K562 (cell line): ENCODE measurements around the gene TRPM2. TPM values are rescaled to one million over a fixed set of nuclear protein-coding genes. Genes with fewer than 3 reads are reported as not detected.
"Not testable (repeated sequence)": the region's sequence is repeated elsewhere in the genome, so short reads cannot be mapped to it uniquely, and the experiment has no call there.

Experiments used
- ATAC-seq: fragments of 200-7000 bp; cut with Tn5 transposase; 3 replicates; pipeline ENCODE4 v1.9.1; 2020; ENCODE audit warnings: moderate library complexity
- BruUV-seq: library from RNA; stranded (reverse); fragments of 400-500 nt; replicated peaks from 2 replicates; lab custom pipeline; 2021; lab: Mats Ljungman, UMichigan
- CTCF ChIA-PET: fragments of 300-600 bp; formaldehyde crosslinking; extraction: SDS; loops from one replicate; lab custom pipeline; 2021; ENCODE audit warnings: low intra/inter-chr PET ratio; lab: Yijun Ruan, JAX
- POLR2A ChIA-PET: fragments of 300-600, 350-650 bp; sonication (Branson Sonifier 250); formaldehyde crosslinking; extraction: SDS; loops from one replicate; lab custom pipeline; 2021; ENCODE audit warnings: antibody characterized with exemption, inconsistent platforms; lab: Yijun Ruan, JAX
- DNase-seq, 4 experiments: peaks; one replicate each; pipeline versions ENCODE4 v3.0.0 to v3.0.0-alpha.2; 2011 to 2018; ENCODE audit warnings: low spot score in 3 of 4, mixed read lengths in 3 of 4; ENCODE audit errors: extremely low read depth in 1 of 4
- FAIRE-seq: peaks from 2 replicates; lab custom pipeline; 2011; peaks lifted over from hg19 to GRCh38; lab: Jason Lieb, UNC
- H2AFZ ChIP-seq: 2 replicates; pipeline ENCODE4 v1.6.0; 2011; ENCODE audit warnings: low read depth, low read length, control low read depth, inconsistent platforms
- H3K27ac ChIP-seq: fragments of 200-600 bp; 3 replicates; pipeline ENCODE4 v1.8.0; 2011; ENCODE audit warnings: low read depth, mild to moderate bottlenecking, control low read depth, inconsistent platforms, low read length, moderate library complexity, mixed read lengths; ENCODE audit errors: extremely low read depth
- H3K27me3 ChIP-seq, 2 experiments: fragments of 300-600 bp in 1 of 2; 2 replicates in 1 of 2; 3 replicates in 1 of 2; pipeline versions ENCODE4 v1.6.0 to v1.8.0; 2011; ENCODE audit warnings: inconsistent platforms in 2 of 2, low read length in 2 of 2, mild to moderate bottlenecking in 1 of 2, mixed read lengths in 1 of 2, moderate library complexity in 1 of 2; ENCODE audit not compliant: control insufficient read depth in 2 of 2, insufficient read depth in 2 of 2
- H3K36me3 ChIP-seq: fragments of 300-600 bp; 3 replicates; pipeline ENCODE4 v1.8.0; 2011; ENCODE audit warnings: mild to moderate bottlenecking, low read length, inconsistent platforms; ENCODE audit not compliant: control insufficient read depth, insufficient read depth
- H3K4me1 ChIP-seq, 2 experiments: fragments of 200-600 bp in 1 of 2; replicated peaks in 1 of 2; 2 replicates in 1 of 2; 3 replicates in 1 of 2; pipeline versions ENCODE4 v1.5.1 to v1.8.0; 2011; ENCODE audit warnings: inconsistent platforms in 2 of 2, low read length in 2 of 2, mild to moderate bottlenecking in 1 of 2, mixed read lengths in 1 of 2, moderate library complexity in 1 of 2; ENCODE audit not compliant: control insufficient read depth in 2 of 2, insufficient read depth in 2 of 2
- H3K4me2 ChIP-seq: 2 replicates; pipeline ENCODE4 v1.6.1; 2011; ENCODE audit warnings: low read length, control low read depth, inconsistent platforms, mixed read lengths; ENCODE audit not compliant: insufficient read depth
- H3K4me3 ChIP-seq: fragments of 200-600 bp; sonication (generic), shearing (Covaris generic); 2 replicates; pipeline ENCODE4 v1.5.1; 2016; ENCODE audit warnings: control low read depth, inconsistent platforms
- H3K79me2 ChIP-seq: fragments of 200-600 bp; 3 replicates; pipeline ENCODE4 v1.8.0; 2011; ENCODE audit warnings: low read length, inconsistent platforms; ENCODE audit not compliant: control insufficient read depth, insufficient read depth
- H3K9ac ChIP-seq, 2 experiments: 2 replicates each; pipeline versions ENCODE4 v1.6.0 to v1.6.1; 2011; ENCODE audit warnings: low read depth in 2 of 2, low read length in 2 of 2, control low read depth in 1 of 2, inconsistent platforms in 1 of 2, mild to moderate bottlenecking in 1 of 2, mixed read lengths in 1 of 2; ENCODE audit not compliant: insufficient read depth in 1 of 2
- H3K9me1 ChIP-seq: one replicate; pipeline ENCODE4 v1.6.0; 2011; ENCODE audit warnings: inconsistent platforms, mild to moderate bottlenecking, low read length, moderate library complexity; ENCODE audit not compliant: control insufficient read depth, insufficient read depth
- H3K9me3 ChIP-seq: replicated peaks from 2 replicates; pipeline ENCODE4 v1.5.1; 2011; ENCODE audit warnings: low read depth, low read length, inconsistent platforms; ENCODE audit not compliant: control insufficient read depth, insufficient read depth
- H4K20me1 ChIP-seq: replicated peaks from 2 replicates; pipeline ENCODE4 v1.6.1; 2011; ENCODE audit warnings: low read length, inconsistent platforms, mixed read lengths; ENCODE audit not compliant: control insufficient read depth, insufficient read depth
- CBFA2T3 ChIP-seq: fragments of 450-650 bp; IDR thresholded peaks from 2 replicates; pipeline ENCODE4 v1.6.1; 2017
- FIP1L1 ChIP-seq: fragments of 200-400 bp; formaldehyde crosslinking; IDR thresholded peaks from 2 replicates; pipeline ENCODE4 v1.6.1; 2018; ENCODE audit warnings: mild to moderate bottlenecking, low read depth, low read length; ENCODE audit not compliant: poor library complexity, severe bottlenecking
- GATAD2B ChIP-seq: fragments of 450-650 bp; IDR thresholded peaks from 2 replicates; pipeline ENCODE4 v1.6.1; 2017; ENCODE audit warnings: mild to moderate bottlenecking, borderline replicate concordance
- PHF20 ChIP-seq: fragments of 450-650 bp; IDR thresholded peaks from 2 replicates; pipeline ENCODE4 v1.6.1; 2018; ENCODE audit not compliant: partially characterized antibody
- TEAD4 ChIP-seq, 2 experiments: sonication (generic) in 1 of 2; formaldehyde crosslinking in 1 of 2; IDR thresholded peaks; 2 replicates each; pipeline versions ENCODE4 v1.6.1 to v1.8.0; 2012 to 2022; ENCODE audit warnings: borderline replicate concordance in 1 of 2, inconsistent platforms in 1 of 2, low read length in 1 of 2, mild to moderate bottlenecking in 1 of 2, missing genetic modification reagents in 1 of 2
- TRIM24 ChIP-seq, 2 experiments: fragments of 450-650 bp; IDR thresholded peaks; 2 replicates each; pipeline ENCODE4 v1.6.1; 2016
- YY1 ChIP-seq, 3 experiments: IDR thresholded peaks; 2 replicates each; pipeline ENCODE4 v1.6.1; 2011; ENCODE audit warnings: low read length in 2 of 3, mild to moderate bottlenecking in 2 of 3, moderate library complexity in 2 of 3, borderline replicate concordance in 1 of 3, control low read depth in 1 of 3, low read depth in 1 of 3; ENCODE audit not compliant: insufficient read depth in 3 of 3, insufficient replicate concordance in 2 of 3, control insufficient read depth in 1 of 3, insufficient read length in 1 of 3; ENCODE audit errors: extremely low read depth in 1 of 3
- ZFP1 ChIP-seq: fragments of 450-650 bp; formaldehyde crosslinking; IDR thresholded peaks from 2 replicates; pipeline ENCODE4 v1.4.0; 2020; ENCODE audit warnings: mild to moderate bottlenecking, mixed read lengths
- ZZZ3 ChIP-seq: fragments of 450-650 bp; IDR thresholded peaks from 2 replicates; pipeline ENCODE4 v1.6.1; 2016; ENCODE audit warnings: antibody characterized with exemption, mild to moderate bottlenecking, moderate library complexity
- WGBS: fragments of 100-300 bp; shearing (Covaris generic); methylation state at CpG from one replicate; pipeline ENCODE4 v1.1.6; 2016; ENCODE audit warnings: low coverage, mixed read lengths; ENCODE audit not compliant: insufficient coverage; ENCODE audit errors: missing lambda C conversion rate; 5-methylcytosine and 5-hydroxymethylcytosine counted together
- in situ Hi-C: fragments of 300-500 bp; cut with MboI; formaldehyde crosslinking; loops from 4 replicates; pipeline ENCODE4 v1.15.0; 2018; ENCODE audit warnings: inconsistent platforms, mixed read lengths
- intact Hi-C: fragments of 100-400 bp; cut with micrococcal nuclease; formaldehyde crosslinking; loops from 2 replicates; pipeline ENCODE4 v1.14.2; 2022
- polyA plus RNA-seq, 8 experiments: library from polyadenylated mRNA; depleted of rRNA in 4 of 8; stranded (reverse) in 5 of 8; unstranded in 3 of 8; fragments of >200 nt; fragmentation: Nextera tagmentation in 2 of 8; fragmentation: Illumina TruSeq in 1 of 8; extraction: Ambion mirVana in 2 of 8; extraction: Trizol in 1 of 8; gene quantifications; 2 replicates each; pipeline versions ENCODE4 v1.2.1 to v1.2.3, GENCODE V29; 2011 to 2014; ENCODE audit warnings: inconsistent platforms in 1 of 8, missing spikeins in 1 of 8
- total RNA-seq, 7 experiments: library from RNA; depleted of rRNA in 6 of 7; stranded (reverse); fragments of >200 nt in 6 of 7; fragmentation: Illumina TruSeq in 2 of 7; extraction: Trizol in 2 of 7; gene quantifications; 2 replicates each; pipeline versions ENCODE4 v1.2.1 to v1.2.3, GENCODE V29; 2011 to 2021; ENCODE audit warnings: low replicate concordance in 1 of 7
- TF ChIP-seq, protein P1 (sequence below): fragments of 250-450 bp; sonication (Bioruptor Pico); IDR thresholded peaks from 2 replicates; pipeline ENCODE4 v1.8.0; 2022; ENCODE audit warnings: inconsistent platforms, mild to moderate bottlenecking, moderate library complexity, borderline replicate concordance

TRPM2 gene
- total and polyA plus RNA-seq, 9 of the 15 experiments (the other 6 are each of a cell fraction or from before 2014, with no cell fraction given), result 0.33 to 2.1 (median 0.98) TPM; not detected in 2

DNA sequence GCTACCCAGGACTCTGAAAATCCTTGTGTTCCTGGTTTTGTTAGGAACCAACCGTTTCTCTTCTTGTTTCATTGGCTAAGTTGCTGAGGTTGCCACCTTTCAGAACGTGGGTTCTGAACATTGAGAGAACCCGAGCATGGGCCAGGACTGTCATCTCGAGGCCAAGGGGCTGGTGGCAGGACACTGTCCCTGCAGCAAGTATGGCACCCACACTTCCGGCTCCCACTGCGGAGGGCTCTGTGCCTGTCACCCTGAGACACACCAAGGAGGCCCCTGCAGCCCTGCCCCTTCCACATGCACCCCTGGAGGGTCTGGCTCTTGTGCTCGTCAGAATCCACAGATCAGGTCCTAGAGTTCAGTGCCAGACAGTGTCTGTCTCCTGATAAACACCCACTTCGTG is 62.8 kb downstream of the TRPM2 start (continued):
- no peak for TF ChIP-seq PHF20

DNA sequence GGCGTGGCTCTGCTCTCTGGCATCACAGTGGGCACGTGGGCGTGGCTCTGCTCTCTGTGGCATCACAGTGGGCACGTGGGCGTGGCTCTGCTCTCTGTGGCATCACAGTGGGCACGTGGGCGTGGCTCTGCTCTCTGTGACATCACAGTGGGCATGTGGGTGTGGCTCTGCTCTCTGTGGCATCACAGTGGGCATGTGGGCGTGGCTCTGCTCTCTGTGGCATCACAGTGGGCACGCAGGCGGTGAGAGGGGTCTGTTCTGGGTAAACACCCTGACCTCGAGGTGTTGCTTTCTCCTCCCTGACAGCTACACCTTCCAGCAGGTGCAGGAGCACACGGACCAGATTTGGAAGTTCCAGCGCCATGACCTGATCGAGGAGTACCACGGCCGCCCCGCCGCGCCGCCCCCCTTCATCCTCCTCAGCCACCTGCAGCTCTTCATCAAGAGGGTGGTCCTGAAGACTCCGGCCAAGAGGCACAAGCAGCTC is 64.2 kb downstream of the TRPM2 start:
- H3K36me3 ChIP-seq, H3K9me3 ChIP-seq, H3K9me1 ChIP-seq, DNase-seq, H3K27ac ChIP-seq, ATAC-seq, H3K4me3 ChIP-seq, intact Hi-C loops, H3K9ac ChIP-seq, BruUV-seq, FAIRE-seq, H3K4me2 ChIP-seq, H2AFZ ChIP-seq, H4K20me1 ChIP-seq, CTCF ChIA-PET, H3K79me2 ChIP-seq, in situ Hi-C loops: not testable (repeated sequence)
- WGBS, result 34% methylated on average over 18 of the region's 21 CpGs
- H3K4me1 ChIP-seq, result peaks cover 0 to 17% of the 10 kb centered on the region in 2 experiments; a peak in 1 of 5 replicates
- POLR2A ChIA-PET, result interaction anchor here (0.7 kb wide), 1 partner anchor 12 kb away, joined by 3 read pairs; no protein-coding TSS in a partner anchor
- peaks cover 6 to 36% of the 10 kb centered on the region in 2 experiments; a peak in 2 of 5 replicates for H3K27me3 ChIP-seq

DNA sequence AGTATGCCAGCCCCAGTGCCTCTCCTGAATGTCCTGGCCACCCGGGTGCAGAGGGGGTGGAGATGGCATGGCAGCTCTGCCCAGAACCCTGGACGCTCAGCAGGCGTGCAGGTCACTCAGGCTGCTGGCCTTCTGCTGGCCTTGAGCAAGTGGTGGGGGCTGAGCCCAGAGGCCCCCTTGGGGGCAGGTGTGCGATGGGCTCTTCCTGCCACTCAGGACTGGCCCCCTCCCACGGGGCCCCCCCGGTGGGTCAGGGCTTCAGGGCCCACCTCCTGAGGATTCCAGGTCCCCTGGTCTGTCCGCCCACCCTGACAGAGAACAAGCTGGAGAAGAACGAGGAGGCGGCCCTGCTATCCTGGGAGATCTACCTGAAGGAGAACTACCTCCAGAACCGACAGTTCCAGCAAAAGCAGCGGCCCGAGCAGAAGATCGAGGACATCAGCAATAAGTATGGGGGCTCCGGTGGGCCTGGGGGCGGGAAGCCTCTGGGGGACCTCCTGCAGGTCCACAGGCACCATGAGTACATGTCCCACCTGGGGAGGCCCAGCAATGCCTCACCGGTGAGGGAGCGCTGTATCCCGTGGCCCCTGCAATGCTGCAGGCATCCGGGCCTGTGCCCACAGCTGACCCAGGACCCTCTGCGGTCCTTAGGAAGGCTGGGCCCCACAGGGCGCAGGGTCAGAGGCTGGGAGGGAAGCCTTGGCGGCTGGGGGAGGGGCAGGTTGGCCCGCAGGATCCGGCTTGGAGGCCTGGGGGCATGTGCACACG is 64.9 kb downstream of the TRPM2 start:
- ChIA-PET POLR2A (interaction anchor here (0.7 kb wide), 1 partner anchor 13 kb away, joined by 3 read pairs; no protein-coding TSS in a partner anchor), CTCF (no interaction called here)
- TF ChIP-seq ZZZ3 (no peak), YY1 (IDR thresholded peaks at IDR 0.05; ENCODE audit: borderline replicate concordance in 1 of 3, control insufficient read depth in 1 of 3, extremely low read depth in 1 of 3, insufficient read depth in 3 of 3, insufficient read length in 1 of 3, insufficient replicate concordance in 2 of 3, low read depth in 1 of 3, low read length in 2 of 3) (no peak), FIP1L1 (no peak), ZFP1 (no peak), TRIM24 (IDR thresholded peaks at IDR 0.05) (no peak), TEAD4 (IDR thresholded peaks at IDR 0.05; ENCODE audit: low read length) (no peak), TEAD4 (CRISPR knock-in tag; IDR thresholded peaks at IDR 0.05; ENCODE audit: borderline replicate concordance) (no peak), GATAD2B (no peak), CBFA2T3 (no peak)
- TF ChIP-seq, protein P1, sequence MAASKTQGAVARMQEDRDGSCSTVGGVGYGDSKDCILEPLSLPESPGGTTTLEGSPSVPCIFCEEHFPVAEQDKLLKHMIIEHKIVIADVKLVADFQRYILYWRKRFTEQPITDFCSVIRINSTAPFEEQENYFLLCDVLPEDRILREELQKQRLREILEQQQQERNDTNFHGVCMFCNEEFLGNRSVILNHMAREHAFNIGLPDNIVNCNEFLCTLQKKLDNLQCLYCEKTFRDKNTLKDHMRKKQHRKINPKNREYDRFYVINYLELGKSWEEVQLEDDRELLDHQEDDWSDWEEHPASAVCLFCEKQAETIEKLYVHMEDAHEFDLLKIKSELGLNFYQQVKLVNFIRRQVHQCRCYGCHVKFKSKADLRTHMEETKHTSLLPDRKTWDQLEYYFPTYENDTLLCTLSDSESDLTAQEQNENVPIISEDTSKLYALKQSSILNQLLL, result no peak

More for the DNA sequence above, 64.9 kb downstream of the TRPM2 start:
- no peak overlapping the region for H3K27ac ChIP-seq
- peaks cover 3% of the 10 kb centered on the region for H3K9me3 ChIP-seq
- H3K4me2 ChIP-seq, result no peak overlapping the region
- in situ Hi-C loops, result no loop called here
- H3K4me3 ChIP-seq, result no peak overlapping the region
- H3K27me3 ChIP-seq, result peaks cover 7 to 38% of the 10 kb centered on the region in 2 experiments; a peak in 3 of 5 replicates
- no peak overlapping the region for H2AFZ ChIP-seq
- ATAC-seq (no peak), DNase-seq (no peak), FAIRE-seq (no peak)
- no peaks in the 10 kb centered on the region for H3K36me3 ChIP-seq
- no peaks in the 10 kb centered on the region for H3K79me2 ChIP-seq
- 6% methylated on average over 25 of the region's 25 CpGs for WGBS
- H3K9ac ChIP-seq, result no peak overlapping the region; a peak in 1 of 4 replicates
- no peaks in the 10 kb centered on the region for H4K20me1 ChIP-seq
- BruUV-seq, result no TSS peak
- H3K9me1 ChIP-seq, result no peaks in the 10 kb centered on the region
- peaks cover 0 to 17% of the 10 kb centered on the region in 2 experiments; a peak in 2 of 5 replicates for H3K4me1 ChIP-seq
- intact Hi-C loops, result no loop called here
